ENCODE measurements around the gene MAP3K20.

Gene MAP3K20

DNA sequence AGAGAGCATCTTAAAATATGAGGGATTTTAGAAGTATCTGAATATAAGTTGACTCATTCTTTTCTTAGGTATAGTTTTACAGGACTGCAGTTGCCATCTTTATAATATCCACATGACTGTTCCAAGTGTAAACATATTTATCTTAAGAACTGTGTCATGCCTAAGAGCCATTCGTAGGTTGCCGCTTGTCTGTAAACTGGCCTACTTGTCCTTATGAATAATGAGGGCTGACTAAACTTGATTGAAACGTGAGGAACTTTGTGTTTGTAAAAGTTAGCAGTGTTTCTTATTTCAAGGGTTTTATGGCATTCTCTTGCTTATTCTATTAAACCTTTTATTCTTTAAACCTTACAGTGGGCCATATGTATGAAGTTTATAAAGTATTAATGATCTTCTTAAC lies 99.6 kb downstream of the MAP3K20 start:
- Histone ChIP-seq H3K9me3 (ENCODE audit: insufficient read depth, low read depth, low read length) (no peaks in the 10 kb centered on the region), H3K4me3 (ENCODE audit: low read length) (no peak overlapping the region), H3K9ac (ENCODE audit: low read depth, low read length) (no peak overlapping the region), H3K36me3 (ENCODE audit: insufficient read depth, low read depth, low read length) (no peaks in the 10 kb centered on the region), H3K27ac (ENCODE audit: low read length) (no peak overlapping the region), H3K27me3 (ENCODE audit: insufficient read depth, low read length) (no peaks in the 10 kb centered on the region), H3K4me1 (ENCODE audit: insufficient read depth, low read length) (no peaks in the 10 kb centered on the region)

DNA sequence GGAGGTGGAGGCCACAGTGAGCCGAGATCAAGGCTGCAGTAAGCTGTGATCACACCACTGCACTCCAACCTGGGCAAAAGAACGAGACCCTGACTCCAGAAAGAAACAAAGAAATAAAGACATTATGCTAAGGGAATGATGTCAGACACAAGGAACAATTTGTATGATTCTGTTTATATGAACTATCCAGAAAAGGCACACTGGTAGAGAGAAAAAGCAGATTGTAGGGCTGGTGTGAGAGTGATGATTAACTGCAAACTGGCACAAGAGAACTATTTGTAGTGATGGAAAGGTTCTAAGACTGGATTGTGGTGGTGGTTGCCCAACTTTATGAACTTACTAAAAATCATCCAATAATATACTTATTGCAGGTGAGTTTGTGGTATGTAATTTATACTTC lies 106.3 kb downstream of the MAP3K20 start:
- no peaks in the 10 kb centered on the region for H3K9me3 ChIP-seq (ENCODE audit: insufficient read depth, low read depth, low read length)
- no peak overlapping the region for H3K4me3 ChIP-seq (ENCODE audit: low read length)
- no peak overlapping the region for H3K9ac ChIP-seq (ENCODE audit: low read depth, low read length)
- peaks cover 7% of the 10 kb centered on the region; the same call in 1 of the 2 replicates for H3K4me1 ChIP-seq (ENCODE audit: insufficient read depth, low read length)
- H3K36me3 ChIP-seq (ENCODE audit: insufficient read depth, low read depth, low read length) = no peaks in the 10 kb centered on the region
- H3K27ac ChIP-seq (ENCODE audit: low read length) = no peak overlapping the region
- H3K27me3 ChIP-seq (ENCODE audit: insufficient read depth, low read length) = no peaks in the 10 kb centered on the region

DNA sequence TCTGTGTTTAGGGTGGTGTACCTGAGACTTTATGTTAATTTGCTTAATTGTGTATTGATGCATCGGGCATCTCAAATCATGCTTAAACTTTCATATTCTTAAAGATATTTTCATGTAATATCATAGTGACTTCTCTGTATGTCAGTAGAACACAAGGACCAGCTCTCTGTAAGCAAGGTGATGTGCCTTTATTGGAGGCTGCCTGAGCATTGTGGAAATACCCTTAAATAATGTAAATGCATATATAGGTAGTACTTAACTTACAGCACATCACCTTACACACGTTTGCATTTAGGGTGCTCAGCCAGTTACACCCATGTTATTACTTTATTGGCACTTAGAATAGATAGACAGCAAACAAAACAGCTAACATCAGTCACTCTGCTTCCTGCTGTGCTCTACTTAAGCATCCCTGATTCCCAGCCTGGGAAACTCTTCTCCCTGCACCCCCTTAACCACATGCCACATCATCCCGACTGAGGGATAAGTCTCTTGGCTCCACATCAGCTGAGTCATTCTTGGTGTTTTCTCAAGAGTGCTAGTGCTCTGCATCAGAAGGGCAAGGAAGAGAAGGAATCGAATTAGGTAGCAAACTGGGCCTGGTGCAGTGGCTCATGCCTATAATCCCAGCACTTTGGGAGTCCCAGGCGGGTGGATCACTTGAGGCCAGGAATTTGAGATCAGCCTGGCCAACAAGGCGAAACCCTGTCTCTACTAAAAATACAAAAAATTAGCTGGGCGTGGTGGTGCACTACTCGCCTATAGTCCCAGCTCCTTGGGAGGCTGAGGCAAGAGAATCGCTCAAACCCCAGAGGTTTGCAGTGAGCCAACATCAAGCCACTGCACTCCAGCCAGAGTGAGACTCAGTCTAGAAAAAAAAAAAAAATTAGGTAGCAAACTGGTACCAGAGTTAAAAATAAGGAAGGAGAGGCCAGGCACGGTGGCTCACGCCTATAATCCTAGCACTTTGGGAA lies 108.7 kb downstream of the MAP3K20 start:
- Histone ChIP-seq H3K36me3 (ENCODE audit: insufficient read depth, low read depth, low read length) (no peaks in the 10 kb centered on the region), H3K9ac (ENCODE audit: low read depth, low read length) (no peak overlapping the region), H3K4me3 (ENCODE audit: low read length) (no peak overlapping the region), H3K27ac (ENCODE audit: low read length) (no peak overlapping the region), H3K9me3 (ENCODE audit: insufficient read depth, low read depth, low read length) (no peaks in the 10 kb centered on the region), H3K27me3 (ENCODE audit: insufficient read depth, low read length) (no peaks in the 10 kb centered on the region), H3K4me1 (ENCODE audit: insufficient read depth, low read length) (peaks cover 12% of the 10 kb centered on the region; the same call in 1 of the 2 replicates)

DNA sequence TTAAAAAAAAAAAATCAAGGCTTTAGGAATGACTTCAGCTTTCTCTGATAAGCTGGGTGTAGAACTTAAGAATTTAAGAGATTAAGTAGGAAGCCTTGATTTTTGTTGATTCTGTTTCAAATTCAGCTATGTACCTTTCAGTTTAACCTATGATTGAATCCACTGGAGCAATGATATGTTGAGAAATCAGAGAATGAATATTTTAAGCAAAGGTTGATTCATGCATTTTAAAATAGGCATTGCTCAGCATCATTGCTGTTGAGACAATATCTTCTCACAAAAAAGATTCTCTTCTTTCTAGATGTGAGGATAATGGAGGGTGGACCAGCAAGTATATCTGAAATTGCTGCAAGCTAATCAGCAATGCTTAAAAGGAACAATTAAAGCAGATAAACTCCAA lies 109.8 kb downstream of the MAP3K20 start:
- H3K4me1 ChIP-seq (ENCODE audit: insufficient read depth, low read length) = peaks cover 12% of the 10 kb centered on the region; the same call in 1 of the 2 replicates
- H3K4me3 ChIP-seq (ENCODE audit: low read length) = no peak overlapping the region
- no peaks in the 10 kb centered on the region for H3K27me3 ChIP-seq (ENCODE audit: insufficient read depth, low read length)
- H3K36me3 ChIP-seq (ENCODE audit: insufficient read depth, low read depth, low read length) = no peaks in the 10 kb centered on the region
- H3K27ac ChIP-seq (ENCODE audit: low read length) = no peak overlapping the region
- no peak overlapping the region for H3K9ac ChIP-seq (ENCODE audit: low read depth, low read length)
- H3K9me3 ChIP-seq (ENCODE audit: insufficient read depth, low read depth, low read length) = no peaks in the 10 kb centered on the region

DNA sequence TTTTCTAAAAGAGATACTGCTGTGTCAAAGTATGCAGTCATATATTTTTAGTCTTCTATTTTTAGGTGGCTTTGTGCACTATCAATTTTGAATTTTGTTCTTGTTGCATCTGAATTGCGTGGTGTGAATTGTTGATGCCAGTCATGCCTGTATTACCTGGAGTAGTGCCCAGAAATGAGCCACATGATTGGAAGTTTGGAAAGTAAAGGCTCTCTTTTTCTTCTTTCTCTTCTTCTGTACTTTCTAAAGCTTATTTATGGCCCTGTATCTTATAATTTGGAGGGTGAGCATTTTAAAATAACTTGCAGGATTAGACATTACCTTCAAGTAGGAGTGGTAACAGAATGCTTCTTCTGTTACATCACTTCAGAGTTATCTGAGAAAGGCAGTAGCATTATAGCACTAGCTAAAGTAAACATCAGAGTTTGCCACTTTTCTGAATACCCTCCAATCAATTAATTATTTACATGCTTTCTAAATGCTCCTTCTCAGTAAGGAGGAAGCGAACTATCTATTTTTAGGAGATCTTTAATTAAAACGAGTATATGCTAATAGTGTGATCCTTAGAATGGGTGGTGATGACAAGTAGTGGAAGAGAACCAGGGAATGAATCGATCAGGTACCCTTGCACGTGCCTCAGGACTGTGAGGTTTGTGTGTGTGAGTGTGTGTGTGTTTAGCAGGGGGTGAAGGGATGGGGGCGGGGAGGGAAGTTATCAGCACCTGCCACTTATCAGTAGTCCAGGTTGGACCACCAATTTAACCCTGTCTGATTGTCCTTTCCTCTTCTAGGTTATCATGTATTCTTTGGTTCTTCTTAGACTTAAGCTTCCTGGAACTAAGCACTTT lies 112.5 kb downstream of the MAP3K20 start:
- H3K27ac ChIP-seq (ENCODE audit: low read length) = no peak overlapping the region
- peaks cover 35% of the 10 kb centered on the region for H3K4me1 ChIP-seq (ENCODE audit: insufficient read depth, low read length)
- H3K4me3 ChIP-seq (ENCODE audit: low read length) = no peak overlapping the region
- H3K9me3 ChIP-seq (ENCODE audit: insufficient read depth, low read depth, low read length) = no peaks in the 10 kb centered on the region
- H3K9ac ChIP-seq (ENCODE audit: low read depth, low read length) = no peak overlapping the region
- no peaks in the 10 kb centered on the region for H3K36me3 ChIP-seq (ENCODE audit: insufficient read depth, low read depth, low read length)
- no peaks in the 10 kb centered on the region for H3K27me3 ChIP-seq (ENCODE audit: insufficient read depth, low read length)

DNA sequence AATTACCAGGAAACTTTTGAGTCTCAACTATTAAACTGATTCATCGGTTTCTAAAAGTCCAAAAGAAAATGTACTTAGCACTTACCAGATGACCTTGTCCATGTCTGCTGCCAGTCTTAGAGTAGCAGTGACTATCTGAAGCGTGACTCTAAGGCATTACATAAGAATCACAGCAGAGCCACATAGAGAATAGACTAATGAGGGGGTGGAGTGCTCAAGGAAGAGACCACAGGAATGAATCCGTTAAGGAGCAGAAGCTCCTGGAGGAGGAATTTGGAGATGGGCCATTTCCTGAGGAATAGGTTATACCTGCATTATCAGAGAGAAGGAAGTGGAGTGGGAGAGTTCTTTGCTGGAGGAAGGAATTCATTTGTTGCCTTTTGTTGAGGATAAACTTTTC lies 116.0 kb downstream of the MAP3K20 start:
- H3K4me1 ChIP-seq (ENCODE audit: insufficient read depth, low read length) = peaks cover 62% of the 10 kb centered on the region
- peak overlapping the region; percentile 14; the same call in 1 of the 2 replicates for H3K4me3 ChIP-seq (ENCODE audit: low read length)
- H3K27me3 ChIP-seq (ENCODE audit: insufficient read depth, low read length) = no peaks in the 10 kb centered on the region
- H3K9me3 ChIP-seq (ENCODE audit: insufficient read depth, low read depth, low read length) = no peaks in the 10 kb centered on the region
- H3K9ac ChIP-seq (ENCODE audit: low read depth, low read length) = no peak overlapping the region
- no peak overlapping the region for H3K27ac ChIP-seq (ENCODE audit: low read length)
- H3K36me3 ChIP-seq (ENCODE audit: insufficient read depth, low read depth, low read length) = no peaks in the 10 kb centered on the region

DNA sequence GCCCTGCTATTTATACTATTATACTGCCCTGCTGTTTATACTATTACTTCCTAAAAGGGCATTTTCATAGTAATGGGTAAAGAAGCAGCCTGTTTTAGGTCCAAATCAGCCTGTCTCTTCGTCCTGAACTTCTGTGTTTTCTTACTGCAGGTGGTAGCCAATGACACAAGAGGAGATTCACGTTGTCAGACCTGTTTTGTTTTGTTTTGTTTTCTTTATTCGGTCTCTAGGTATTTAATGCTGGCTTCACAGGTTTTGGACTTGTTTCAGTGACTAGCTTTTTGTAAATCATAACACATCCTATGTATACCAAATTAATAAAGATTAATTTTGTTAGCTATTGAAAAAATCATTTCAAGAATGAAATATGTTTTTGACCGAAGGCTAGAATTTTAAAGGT lies 116.4 kb downstream of the MAP3K20 start:
- Histone ChIP-seq H3K4me3 (ENCODE audit: low read length) (peak overlapping the region; percentile 2; the same call in 1 of the 2 replicates), H3K27ac (ENCODE audit: low read length) (no peak overlapping the region), H3K36me3 (ENCODE audit: insufficient read depth, low read depth, low read length) (no peaks in the 10 kb centered on the region), H3K27me3 (ENCODE audit: insufficient read depth, low read length) (no peaks in the 10 kb centered on the region), H3K9me3 (ENCODE audit: insufficient read depth, low read depth, low read length) (no peaks in the 10 kb centered on the region), H3K9ac (ENCODE audit: low read depth, low read length) (0 out of 2 replicates have a peak overlapping the region, but pooled peaks have one; percentile 28), H3K4me1 (ENCODE audit: insufficient read depth, low read length) (peaks cover 63% of the 10 kb centered on the region)

DNA sequence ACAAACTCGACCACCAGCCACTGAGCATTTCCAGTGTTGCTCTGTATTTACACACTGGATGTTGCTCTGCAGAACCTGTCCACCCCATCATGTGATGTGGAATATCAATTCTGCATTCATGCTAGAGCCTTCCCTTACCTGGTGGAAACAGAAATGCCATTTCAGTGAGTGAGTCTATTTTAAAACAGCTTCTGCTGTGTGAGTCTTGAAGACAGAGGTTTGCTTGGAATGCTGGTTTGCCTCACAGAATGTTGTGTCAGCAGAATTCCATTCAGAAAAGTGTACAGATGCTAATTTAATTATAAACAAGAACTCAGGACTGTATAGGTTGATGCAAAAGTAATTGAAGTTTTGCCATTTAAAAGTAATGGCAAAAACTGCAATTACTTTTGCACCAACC lies 118.3 kb downstream of the MAP3K20 start:
- peaks cover 59% of the 10 kb centered on the region for H3K4me1 ChIP-seq (ENCODE audit: insufficient read depth, low read length)
- no peaks in the 10 kb centered on the region for H3K36me3 ChIP-seq (ENCODE audit: insufficient read depth, low read depth, low read length)
- no peaks in the 10 kb centered on the region for H3K9me3 ChIP-seq (ENCODE audit: insufficient read depth, low read depth, low read length)
- peak overlapping the region; percentile 5; the same call in 1 of the 2 replicates for H3K9ac ChIP-seq (ENCODE audit: low read depth, low read length)
- no peaks in the 10 kb centered on the region for H3K27me3 ChIP-seq (ENCODE audit: insufficient read depth, low read length)
- H3K4me3 ChIP-seq (ENCODE audit: low read length) = no peak overlapping the region
- H3K27ac ChIP-seq (ENCODE audit: low read length) = no peak overlapping the region

DNA sequence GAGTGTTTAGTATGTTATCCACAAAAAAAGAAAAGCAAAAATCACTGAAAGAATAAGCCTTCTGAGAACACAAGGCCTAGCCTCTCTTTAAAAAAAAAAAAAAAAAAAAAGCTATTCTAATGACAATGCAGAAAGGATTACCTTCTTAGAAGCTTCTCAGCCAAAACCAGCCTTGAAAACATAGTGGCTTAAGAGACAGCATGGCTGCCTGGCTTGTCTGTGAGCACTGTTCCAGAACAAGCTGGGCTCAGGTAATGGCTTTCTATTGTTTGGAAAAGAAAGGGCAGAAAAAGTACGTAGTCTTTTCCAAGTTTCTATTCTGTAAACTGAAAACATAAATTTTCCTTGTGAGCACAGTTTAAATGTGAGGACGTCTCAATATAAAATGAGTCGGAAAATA lies 119.5 kb downstream of the MAP3K20 start:
- H3K27me3 ChIP-seq (ENCODE audit: insufficient read depth, low read length) = no peaks in the 10 kb centered on the region
- H3K4me1 ChIP-seq (ENCODE audit: insufficient read depth, low read length) = peaks cover 59% of the 10 kb centered on the region
- H3K4me3 ChIP-seq (ENCODE audit: low read length) = no peak overlapping the region
- H3K9me3 ChIP-seq (ENCODE audit: insufficient read depth, low read depth, low read length) = no peaks in the 10 kb centered on the region
- H3K36me3 ChIP-seq (ENCODE audit: insufficient read depth, low read depth, low read length) = no peaks in the 10 kb centered on the region
- peak overlapping the region; percentile 28; the same call in 1 of the 2 replicates for H3K9ac ChIP-seq (ENCODE audit: low read depth, low read length)
- peak overlapping the region; percentile 44 for H3K27ac ChIP-seq (ENCODE audit: low read length)

DNA sequence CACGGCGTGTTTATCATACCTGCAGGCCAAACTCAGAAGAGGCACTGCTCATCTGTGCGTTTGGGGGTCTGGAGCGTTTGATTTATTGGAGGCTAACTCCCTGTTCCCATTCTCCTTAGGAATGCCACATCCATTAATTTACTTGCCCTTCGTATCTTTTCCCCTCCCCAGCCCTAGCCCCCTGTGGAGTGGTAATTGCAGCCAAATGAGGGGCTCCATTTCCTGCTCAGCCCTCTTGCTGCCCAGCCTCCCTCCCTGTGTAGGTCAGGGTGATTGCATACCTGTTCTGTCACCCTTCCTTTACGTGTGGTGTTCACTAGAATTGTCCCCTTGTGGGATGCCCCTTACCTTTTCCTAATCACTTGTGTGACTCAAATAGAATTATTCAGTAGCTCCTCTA lies 120.4 kb downstream of the MAP3K20 start:
- H3K36me3 ChIP-seq (ENCODE audit: insufficient read depth, low read depth, low read length) = no peaks in the 10 kb centered on the region
- H3K27ac ChIP-seq (ENCODE audit: low read length) = no peak overlapping the region
- H3K4me3 ChIP-seq (ENCODE audit: low read length) = peak overlapping the region; percentile 42
- no peaks in the 10 kb centered on the region for H3K27me3 ChIP-seq (ENCODE audit: insufficient read depth, low read length)
- no peaks in the 10 kb centered on the region for H3K9me3 ChIP-seq (ENCODE audit: insufficient read depth, low read depth, low read length)
- H3K9ac ChIP-seq (ENCODE audit: low read depth, low read length) = no peak overlapping the region
- H3K4me1 ChIP-seq (ENCODE audit: insufficient read depth, low read length) = peaks cover 57% of the 10 kb centered on the region

DNA sequence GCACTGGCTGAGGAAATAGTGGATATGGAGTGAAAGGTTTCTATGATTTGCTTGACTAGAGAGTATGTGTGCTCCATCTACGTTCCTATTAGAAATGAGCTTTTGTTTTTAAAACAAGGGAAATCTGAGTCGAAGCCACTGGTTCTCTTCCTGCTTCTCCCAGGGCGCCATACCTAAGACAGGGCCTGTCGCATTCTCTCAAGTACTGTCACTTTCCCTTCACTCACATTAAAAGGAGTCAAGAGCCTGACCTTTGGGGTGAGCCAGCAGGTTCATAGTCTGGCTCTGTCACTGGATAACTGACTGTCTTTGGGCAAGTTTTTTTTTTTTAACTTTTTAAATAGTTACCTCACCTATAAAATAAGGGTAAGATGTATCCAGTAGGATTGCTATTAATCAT lies 121.0 kb downstream of the MAP3K20 start:
- no peaks in the 10 kb centered on the region for H3K36me3 ChIP-seq (ENCODE audit: insufficient read depth, low read depth, low read length)
- H3K4me3 ChIP-seq (ENCODE audit: low read length) = peak overlapping the region; percentile 34; the same call in 1 of the 2 replicates
- no peaks in the 10 kb centered on the region for H3K27me3 ChIP-seq (ENCODE audit: insufficient read depth, low read length)
- H3K4me1 ChIP-seq (ENCODE audit: insufficient read depth, low read length) = peaks cover 51% of the 10 kb centered on the region
- no peaks in the 10 kb centered on the region for H3K9me3 ChIP-seq (ENCODE audit: insufficient read depth, low read depth, low read length)
- no peak overlapping the region for H3K9ac ChIP-seq (ENCODE audit: low read depth, low read length)
- no peak overlapping the region for H3K27ac ChIP-seq (ENCODE audit: low read length)
